GM19372 (cell line): ENCODE data around the gene KCNJ11.

Experiments used
- ATAC-seq: cut with Tn5 transposase; IDR thresholded peaks from one replicate; pipeline ENCODE4 v1.9.1; 2021; ENCODE audit warnings: mild to moderate bottlenecking, low read depth, moderate library complexity; ENCODE audit not compliant: unreplicated experiment

The KCNJ11 gene

GRCh38 chr11:17392872-17393271 lies 4.4 kb upstream of the KCNJ11 start:
- no peak for ATAC-seq

GRCh38 chr11:17391493-17392355 lies 3.3 kb upstream of the KCNJ11 start:
- no peak for ATAC-seq

- ATAC-seq = no peak
Measured at GRCh38 chr11:17389957-17390649, 1.6 kb upstream of the KCNJ11 start.

- peak; percentile 52 for ATAC-seq
Measured at GRCh38 chr11:17389211-17389956, 925 bp upstream of the KCNJ11 start.

GRCh38 chr11:17387811-17388210 lies 648 bp downstream of the KCNJ11 start:
- no peak for ATAC-seq

- ATAC-seq = no peak
Measured at GRCh38 chr11:17387254-17387653, 1.2 kb downstream of the KCNJ11 start.

- ATAC-seq = peak; percentile 55
Measured at GRCh38 chr11:17386331-17387084, 2.0 kb downstream of the KCNJ11 start.

GRCh38 chr11:17385926-17386325 lies 2.5 kb downstream of the KCNJ11 start:
- no peak for ATAC-seq

GRCh38 chr11:17385492-17385891 lies 3.0 kb downstream of the KCNJ11 start:
- ATAC-seq = no peak

GRCh38 chr11:17384002-17384511 lies 4.4 kb downstream of the KCNJ11 start:
- ATAC-seq = no peak

GRCh38 chr11:17383461-17383860 lies 5.0 kb downstream of the KCNJ11 start:
- ATAC-seq = no peak

- no peak for ATAC-seq
Measured at GRCh38 chr11:17382046-17382728, 6.3 kb downstream of the KCNJ11 start.

- no peak for ATAC-seq
Measured at GRCh38 chr11:17381156-17381555, 7.3 kb downstream of the KCNJ11 start.

- no peak for ATAC-seq
Measured at GRCh38 chr11:17379383-17380180, 8.9 kb downstream of the KCNJ11 start.

GRCh38 chr11:17378655-17379054 lies 9.8 kb downstream of the KCNJ11 start:
- ATAC-seq = no peak

GRCh38 chr11:17376493-17376892 lies 12.0 kb downstream of the KCNJ11 start:
- ATAC-seq = no peak

- no peak for ATAC-seq
Measured at GRCh38 chr11:17375547-17375946, 12.9 kb downstream of the KCNJ11 start.

GRCh38 chr11:17371614-17372013 lies 16.8 kb downstream of the KCNJ11 start:
- ATAC-seq = no peak
